Smooth muscle cell (in vitro differentiated cells): Measurements from ENCODE around the gene IL20RA. TPM values are rescaled to one million over a fixed set of nuclear protein-coding genes. Genes with fewer than 3 reads are reported as not detected.

Source experiments
- DNase-seq: peaks from one replicate; lab custom pipeline; 2025; ENCODE audit not compliant: unreplicated experiment; lab: John Stamatoyannopoulos, UW
- H2AFZ ChIP-seq: fragments of 200-600 bp; sonication (generic); 2 replicates; pipeline ENCODE4 v1.6.0; 2016; ENCODE audit warnings: antibody characterized with exemption, low read depth, mild to moderate bottlenecking
- H3F3A ChIP-seq: fragments of 200-600 bp; sonication (generic); 2 replicates; pipeline ENCODE4 v1.6.0; 2017; ENCODE audit warnings: antibody characterized with exemption, low read depth
- H3K27ac ChIP-seq: fragments of 200-600 bp; sonication (generic); 2 replicates; pipeline ENCODE4 v1.5.1; 2016; ENCODE audit warnings: low read depth, mild to moderate bottlenecking
- H3K27me3 ChIP-seq: fragments of 200-600 bp; sonication (generic); 2 replicates; pipeline ENCODE4 v1.6.1; 2016; ENCODE audit warnings: low read depth, mild to moderate bottlenecking
- H3K36me3 ChIP-seq: fragments of 200-600 bp; sonication (generic); 2 replicates; pipeline ENCODE4 v1.5.1; 2016; ENCODE audit warnings: low read depth
- H3K4me1 ChIP-seq: fragments of 200-600 bp; sonication (generic); 2 replicates; pipeline ENCODE4 v1.5.1; 2016; ENCODE audit warnings: low read depth
- H3K4me2 ChIP-seq: fragments of 200-600 bp; sonication (generic); 2 replicates; pipeline ENCODE4 v1.6.0; 2016; ENCODE audit warnings: mild to moderate bottlenecking
- H3K4me3 ChIP-seq: fragments of 200-600 bp; sonication (generic); 2 replicates; pipeline ENCODE4 v1.5.1; 2016; ENCODE audit warnings: mild to moderate bottlenecking
- H3K79me2 ChIP-seq: fragments of 200-600 bp; sonication (generic); 2 replicates; pipeline ENCODE4 v1.6.0; 2016; ENCODE audit warnings: low read depth, mild to moderate bottlenecking
- H3K9ac ChIP-seq: fragments of 200-600 bp; sonication (generic); 2 replicates; pipeline ENCODE4 v1.6.0; 2016; ENCODE audit warnings: low read depth
- H3K9me3 ChIP-seq: fragments of 200-600 bp; sonication (generic); replicated peaks from 2 replicates; pipeline ENCODE4 v1.5.1; 2016; ENCODE audit warnings: low read depth
- H4K20me1 ChIP-seq: fragments of 200-600 bp; sonication (generic); 2 replicates; pipeline ENCODE4 v1.6.0; 2016; ENCODE audit warnings: low read depth
- WGBS: methylation state at CpG from one replicate; pipeline ENCODE4 v1.1.7; 2016; ENCODE audit warnings: low lambda C conversion rate; 5-methylcytosine and 5-hydroxymethylcytosine counted together
- polyA plus RNA-seq: library from polyadenylated mRNA; unstranded; fragments of >200 nt; fragmentation: Nextera tagmentation; extraction: Ambion mirVana; gene quantifications from 2 replicates; pipeline ENCODE4 v1.2.1, GENCODE V29; 2016
- total RNA-seq: library from RNA; depleted of rRNA; stranded (reverse); fragments of >200 nt; gene quantifications from 2 replicates; pipeline ENCODE4 v1.2.3, GENCODE V29; 2014
- TF ChIP-seq, protein P1 (sequence below): fragments of 200-600 bp; sonication (generic); IDR thresholded peaks from 2 replicates; pipeline ENCODE4 v1.5.1; 2017; ENCODE audit warnings: borderline replicate concordance, mild to moderate bottlenecking, antibody characterized with exemption; ENCODE audit not compliant: insufficient read depth, poor library complexity, severe bottlenecking

IL20RA gene
- total and polyA plus RNA-seq, 2 experiments from 2014 or later, result 0.46 to 2.9 TPM

DNA sequence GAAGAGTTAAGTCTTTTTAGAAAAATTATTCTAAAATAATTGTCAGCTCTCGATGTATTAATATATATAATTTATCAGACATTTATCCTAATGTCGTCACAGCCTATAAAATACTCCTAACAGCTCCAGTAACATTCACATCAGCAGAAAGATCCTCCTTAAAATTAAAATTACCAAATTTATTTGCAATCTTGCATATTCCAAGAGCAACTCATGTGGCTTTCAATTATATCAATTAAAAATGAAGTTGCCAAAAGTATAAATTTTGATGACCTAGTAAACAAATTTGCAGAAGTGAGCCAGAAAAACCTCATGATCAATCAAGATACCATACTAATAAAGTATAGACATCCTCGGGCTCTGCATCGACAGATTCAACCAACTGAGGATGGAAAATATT is 60.2 kb downstream of the IL20RA start:
- Histone ChIP-seq H3K4me3 (no peak overlapping the region), H2AFZ (no peak overlapping the region), H3K9ac (no peak overlapping the region), H4K20me1 (no peaks in the 10 kb centered on the region), H3K4me1 (peaks cover 5% of the 10 kb centered on the region), H3K27me3 (peaks cover 11% of the 10 kb centered on the region), H3K9me3 (no peaks in the 10 kb centered on the region), H3K79me2 (no peaks in the 10 kb centered on the region), H3K4me2 (no peak overlapping the region), H3K27ac (no peak overlapping the region), H3F3A (no peaks in the 10 kb centered on the region), H3K36me3 (no peaks in the 10 kb centered on the region)
- DNase-seq, result no peak
- TF ChIP-seq, protein P1, sequence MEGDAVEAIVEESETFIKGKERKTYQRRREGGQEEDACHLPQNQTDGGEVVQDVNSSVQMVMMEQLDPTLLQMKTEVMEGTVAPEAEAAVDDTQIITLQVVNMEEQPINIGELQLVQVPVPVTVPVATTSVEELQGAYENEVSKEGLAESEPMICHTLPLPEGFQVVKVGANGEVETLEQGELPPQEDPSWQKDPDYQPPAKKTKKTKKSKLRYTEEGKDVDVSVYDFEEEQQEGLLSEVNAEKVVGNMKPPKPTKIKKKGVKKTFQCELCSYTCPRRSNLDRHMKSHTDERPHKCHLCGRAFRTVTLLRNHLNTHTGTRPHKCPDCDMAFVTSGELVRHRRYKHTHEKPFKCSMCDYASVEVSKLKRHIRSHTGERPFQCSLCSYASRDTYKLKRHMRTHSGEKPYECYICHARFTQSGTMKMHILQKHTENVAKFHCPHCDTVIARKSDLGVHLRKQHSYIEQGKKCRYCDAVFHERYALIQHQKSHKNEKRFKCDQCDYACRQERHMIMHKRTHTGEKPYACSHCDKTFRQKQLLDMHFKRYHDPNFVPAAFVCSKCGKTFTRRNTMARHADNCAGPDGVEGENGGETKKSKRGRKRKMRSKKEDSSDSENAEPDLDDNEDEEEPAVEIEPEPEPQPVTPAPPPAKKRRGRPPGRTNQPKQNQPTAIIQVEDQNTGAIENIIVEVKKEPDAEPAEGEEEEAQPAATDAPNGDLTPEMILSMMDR, result no peak
- 92% methylated on average over 4 of the region's 4 CpGs for WGBS

DNA sequence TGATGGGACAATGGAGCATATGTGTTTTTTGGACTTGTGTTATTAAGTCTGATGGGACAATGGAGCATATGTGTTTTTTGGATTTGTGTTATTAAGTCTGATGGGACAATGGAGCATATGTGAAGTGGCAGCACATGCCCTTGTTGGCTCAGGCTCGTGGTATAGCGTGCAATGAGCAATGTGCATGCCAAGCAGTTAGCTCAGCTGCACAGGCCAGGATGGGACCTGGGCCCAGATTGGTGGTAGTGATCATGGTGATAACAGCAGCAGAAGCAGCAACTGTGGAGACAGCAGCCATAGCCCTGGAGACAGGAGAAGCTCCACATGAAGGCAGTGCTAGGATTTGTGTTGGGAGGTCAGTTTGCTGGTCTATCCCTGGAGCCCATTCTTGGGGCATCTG is 61.1 kb downstream of the IL20RA start:
- Histone ChIP-seq H2AFZ (no peak overlapping the region), H3K4me2 (no peak overlapping the region), H3K36me3 (no peaks in the 10 kb centered on the region), H3K9ac (no peak overlapping the region), H3K79me2 (no peaks in the 10 kb centered on the region), H3F3A (no peaks in the 10 kb centered on the region), H3K4me1 (no peaks in the 10 kb centered on the region), H3K27ac (no peak overlapping the region), H4K20me1 (no peaks in the 10 kb centered on the region), H3K9me3 (no peaks in the 10 kb centered on the region), H3K4me3 (no peak overlapping the region), H3K27me3 (peaks cover 12% of the 10 kb centered on the region)
- DNase-seq, result no peak
- TF ChIP-seq, protein P1, result no peak
- WGBS, result 96% methylated on average over 2 of the region's 2 CpGs

DNA sequence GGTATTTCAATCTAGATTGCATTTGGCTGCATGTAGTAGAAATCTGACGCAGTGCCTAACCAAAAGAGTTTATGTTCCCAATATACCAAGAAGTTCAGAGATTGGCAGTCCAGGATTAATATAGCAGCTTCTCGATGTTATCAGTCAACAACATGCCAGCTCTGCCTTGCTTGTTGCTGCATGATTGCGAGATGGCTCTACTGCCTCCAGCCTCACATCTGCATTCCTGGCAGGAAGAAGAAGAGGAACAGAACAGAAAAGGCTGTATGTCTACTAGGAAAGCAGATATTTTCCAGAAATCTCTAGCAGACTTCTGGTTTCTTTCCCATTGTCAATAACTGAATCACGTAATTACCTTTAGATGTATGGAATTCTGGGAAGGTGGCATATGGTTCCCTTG is 61.8 kb downstream of the IL20RA start:
- Histone ChIP-seq H3K4me3 (no peak overlapping the region), H3F3A (no peaks in the 10 kb centered on the region), H3K79me2 (no peaks in the 10 kb centered on the region), H3K4me1 (no peaks in the 10 kb centered on the region), H3K27me3 (peaks cover 12% of the 10 kb centered on the region), H4K20me1 (no peaks in the 10 kb centered on the region), H3K27ac (no peak overlapping the region), H3K4me2 (no peak overlapping the region), H3K9ac (no peak overlapping the region), H2AFZ (no peak overlapping the region), H3K9me3 (no peaks in the 10 kb centered on the region), H3K36me3 (no peaks in the 10 kb centered on the region)
- WGBS, result 73% methylated on average over 4 of the region's 4 CpGs
- no peak for DNase-seq
- TF ChIP-seq, protein P1, result no peak

DNA sequence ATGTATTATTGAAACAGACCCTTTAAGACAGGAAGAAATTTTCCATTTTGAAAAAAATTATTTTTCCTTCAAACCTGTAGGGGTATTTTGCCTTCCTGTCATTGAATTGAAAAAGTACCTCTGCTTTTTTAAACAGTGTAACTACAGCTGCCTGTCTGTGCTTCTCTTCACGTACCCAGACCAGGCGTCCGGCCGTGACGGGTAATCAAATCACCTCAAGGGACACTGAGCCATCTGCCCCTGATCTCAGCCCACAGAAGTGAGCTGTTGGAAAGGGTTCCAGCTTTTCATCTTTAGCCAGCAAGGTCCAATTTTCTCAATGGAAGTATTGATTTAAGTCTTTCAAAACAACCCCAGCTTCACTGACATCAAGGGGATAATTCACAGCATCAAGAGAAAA is 64.7 kb downstream of the IL20RA start:
- TF ChIP-seq, protein P1, result no peak
- 87% methylated on average over 5 of the region's 5 CpGs for WGBS

More for the DNA sequence above, 64.7 kb downstream of the IL20RA start:
- Histone ChIP-seq H3K9me3 (no peaks in the 10 kb centered on the region), H3K36me3 (no peaks in the 10 kb centered on the region), H3K9ac (no peak overlapping the region), H3F3A (no peaks in the 10 kb centered on the region), H3K4me1 (no peaks in the 10 kb centered on the region), H3K4me3 (no peak overlapping the region), H3K79me2 (no peaks in the 10 kb centered on the region), H2AFZ (no peak overlapping the region), H3K27ac (no peak overlapping the region), H3K4me2 (no peak overlapping the region), H3K27me3 (peaks cover 18% of the 10 kb centered on the region), H4K20me1 (no peaks in the 10 kb centered on the region)
- no peak for DNase-seq
